Kidney tubule cell (primary cell): Measurements from ENCODE around the gene ZNF45.
A peak's percentile ranks its signal among the peaks of the same experiment; 100 is the strongest.
"Not testable (repeated sequence)": the region's sequence is repeated elsewhere in the genome, so short reads cannot be mapped to it uniquely, and the experiment has no call there.

Source experiments
- DNase-seq: peaks from one replicate; pipeline ENCODE4 v3.0.0-alpha.2; 2018; ENCODE audit warnings: low spot score

The ZNF45 gene

DNA sequence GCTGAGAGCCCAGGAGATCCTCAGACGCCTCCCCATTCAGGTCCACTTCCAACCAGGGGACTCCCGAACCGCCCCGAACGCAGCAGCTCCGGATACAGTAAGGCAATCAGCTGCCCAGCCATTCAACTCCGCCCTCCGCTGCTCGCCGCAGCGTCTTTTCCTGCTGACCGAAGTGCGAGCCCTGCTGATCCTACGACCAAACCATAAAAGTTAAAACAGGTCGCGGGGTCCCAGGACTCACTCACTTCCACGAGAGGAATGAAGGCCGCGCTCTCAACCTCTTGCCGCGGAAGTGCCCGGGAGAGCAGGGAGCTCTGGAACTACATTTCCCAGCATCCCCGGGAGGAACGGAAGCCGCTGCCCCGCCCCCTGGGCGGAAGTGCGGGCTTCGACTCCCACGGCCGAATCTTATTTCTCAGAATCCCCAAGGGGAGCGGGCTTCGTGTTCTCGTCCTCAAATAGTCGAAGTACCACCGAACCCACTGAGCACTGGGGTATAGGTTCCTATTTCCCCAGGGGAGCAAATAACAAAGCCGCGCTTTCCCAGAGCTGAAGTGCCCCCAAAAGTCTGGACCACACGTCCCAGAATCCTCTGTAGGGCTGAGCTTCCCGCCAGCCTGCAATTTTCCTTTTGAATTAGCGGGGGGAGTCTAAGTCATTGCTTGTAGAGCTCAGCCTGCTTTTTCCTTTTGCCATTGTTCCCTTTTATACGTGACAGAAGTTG, at the start of gene ZNF45:
Gene ZNF45, minus strand, starts transcription at position 298 of the 724 bp plus-strand sequence. CDS start 13,097 bp downstream, outside the sequence.
- peak; percentile 87 for DNase-seq

- no peak for DNase-seq
These were observed 49.6 kb upstream of the ZNF45 start for GRCh38 chr19:43984687-43985000.

DNA sequence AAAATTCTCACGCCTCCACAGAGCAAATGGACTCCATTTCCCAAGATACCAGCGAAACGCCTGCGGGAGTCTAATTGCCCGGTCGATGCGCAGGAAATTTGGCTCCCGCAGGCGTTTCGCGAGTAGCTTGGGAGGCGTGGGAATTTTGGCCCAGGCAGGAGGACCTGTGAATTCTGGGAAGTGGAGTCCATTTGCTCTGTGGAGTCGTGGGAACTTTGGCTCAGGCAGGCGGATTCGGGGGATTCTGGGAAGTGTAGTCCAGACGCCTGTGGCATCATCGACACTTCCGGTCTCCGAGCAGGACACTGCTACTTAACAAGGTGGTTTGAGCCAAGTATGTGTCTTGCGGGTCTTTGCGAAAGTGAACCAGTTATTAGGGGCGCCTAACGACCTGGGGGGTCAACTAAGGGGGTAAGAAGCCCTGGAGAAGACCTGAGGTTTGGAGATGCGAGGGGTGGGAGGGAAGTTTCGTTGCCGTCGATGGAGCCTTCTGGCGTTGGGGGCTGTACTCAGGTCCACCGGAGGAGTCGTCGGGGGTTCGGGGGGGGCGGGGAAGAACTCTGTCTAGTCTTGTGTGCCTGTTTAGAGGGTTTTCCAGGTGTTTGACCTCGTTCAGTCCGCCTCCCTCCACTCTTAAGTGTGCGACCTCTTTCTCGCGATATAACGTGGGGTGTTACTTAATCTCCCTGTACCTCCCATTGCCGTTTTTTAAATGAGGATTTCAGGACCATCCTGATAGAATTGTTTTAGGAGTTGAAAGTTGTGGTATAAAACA, 49.0 kb upstream of the ZNF45 start, which contains the start of gene ZNF155:
Gene ZNF155, plus strand, starts transcription at position 277 of the 775 bp plus-strand sequence. CDS start 4,356 bp downstream, outside the sequence.
- peak; percentile 96 for DNase-seq

GRCh38 chr19:43983544-43983911, 48.4 kb upstream of the ZNF45 start:
- DNase-seq = no peak

GRCh38 chr19:43976732-43977131, 41.6 kb upstream of the ZNF45 start:
- DNase-seq = no peak

- DNase-seq = no peak
These were observed 31.1 kb upstream of the ZNF45 start for GRCh38 chr19:43966079-43966694.

GRCh38 chr19:43960411-43960810, 25.3 kb upstream of the ZNF45 start:
- no peak for DNase-seq

DNA sequence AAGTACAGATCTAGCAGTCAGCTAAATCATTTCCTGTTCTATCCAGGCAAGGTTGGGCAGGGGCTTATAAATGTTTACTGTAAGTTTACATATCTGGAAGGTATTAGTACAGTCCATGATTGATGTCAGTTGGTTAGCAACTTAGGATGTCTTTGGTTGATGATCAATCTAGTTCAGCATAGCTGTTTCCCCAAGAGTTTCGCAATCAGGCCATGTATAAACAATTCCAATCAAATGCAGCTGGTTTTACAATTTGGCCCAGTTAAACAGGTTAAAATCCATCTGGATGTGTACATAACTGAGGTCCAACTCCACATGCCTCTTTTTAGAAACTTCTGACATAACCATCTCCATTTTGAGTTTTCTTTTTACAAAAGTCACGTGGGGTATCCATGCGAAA, 22.8 kb upstream of the ZNF45 start:
- DNase-seq = peak; percentile 3

- no peak for DNase-seq
These were observed 21.7 kb upstream of the ZNF45 start for GRCh38 chr19:43956827-43957226.

- peak; percentile 96 for DNase-seq
These were observed 16.0 kb upstream of the ZNF45 start, which contains the start of gene ZNF221 for GRCh38 chr19:43950834-43951645. Gene ZNF221, plus strand, starts transcription at chr19:43951228. Its CDS starts 11,499 bp downstream, at chr19:43962727.

DNA sequence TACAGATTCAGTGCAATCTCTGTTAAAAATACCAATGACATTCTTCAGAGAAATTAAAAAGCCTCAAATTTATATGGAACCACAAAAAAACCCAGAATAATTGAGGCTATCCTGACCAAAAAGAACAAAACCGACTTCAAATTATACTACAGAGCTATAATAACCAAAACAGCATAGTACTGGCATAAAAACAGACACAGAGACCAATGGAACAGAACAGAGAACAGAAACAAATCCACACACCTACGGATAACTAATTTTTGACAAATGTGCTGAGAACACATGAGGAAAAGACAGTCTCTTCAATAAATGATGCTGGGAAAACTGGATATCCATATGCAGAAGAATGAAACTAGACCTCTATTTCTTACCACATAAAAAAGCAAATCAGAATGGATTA, 14.7 kb upstream of the ZNF45 start:
- not testable (repeated sequence) for DNase-seq

- DNase-seq = not testable (repeated sequence)
These were observed 12.3 kb upstream of the ZNF45 start for GRCh38 chr19:43947412-43947811.

DNA sequence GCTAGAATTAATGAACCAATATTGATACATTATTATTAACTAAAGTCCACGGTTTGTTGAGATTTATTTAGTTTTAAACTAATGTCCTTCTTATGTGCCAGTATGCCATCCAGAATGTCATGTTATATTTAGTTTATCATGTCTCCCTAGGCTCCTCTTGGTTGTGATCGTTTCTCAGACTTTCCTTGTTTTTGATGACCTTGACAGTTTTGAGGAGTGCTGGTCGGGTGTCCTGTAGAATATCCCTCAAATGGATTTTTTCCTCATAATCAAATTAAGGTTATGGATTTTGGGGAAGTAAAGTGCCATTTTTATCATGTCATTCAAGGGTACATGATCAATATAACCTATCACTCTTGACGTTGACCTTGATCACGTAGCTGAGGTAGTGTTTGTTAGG, 6.1 kb upstream of the ZNF45 start:
- no peak for DNase-seq

DNA sequence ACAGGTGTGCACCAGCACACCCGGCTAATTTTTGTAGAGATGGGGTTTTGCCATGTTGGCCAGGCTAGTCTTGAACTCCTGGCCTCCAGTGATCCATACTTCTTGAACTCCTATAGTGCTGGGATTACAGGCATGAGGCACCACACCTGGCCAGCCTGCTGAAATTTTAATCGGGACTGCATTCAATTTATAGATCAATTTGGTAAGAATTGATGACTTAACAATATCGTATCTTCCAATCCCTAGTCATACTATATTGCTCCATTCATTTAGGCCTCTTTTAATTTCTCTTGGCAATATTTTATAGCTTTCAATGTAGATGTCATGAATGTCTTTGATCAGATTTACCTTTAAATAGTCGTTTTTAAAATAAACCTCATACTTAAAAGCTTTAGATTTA, 5.6 kb upstream of the ZNF45 start:
- DNase-seq = no peak

GRCh38 chr19:43939557-43940260, 4.6 kb upstream of the ZNF45 start:
- DNase-seq = no peak

- DNase-seq = no peak
These were observed 1.1 kb upstream of the ZNF45 start for GRCh38 chr19:43936188-43936587.

GRCh38 chr19:43934055-43934984, 762 bp downstream of the ZNF45 start:
- DNase-seq = peak; percentile 25

GRCh38 chr19:43928820-43929219, 6.3 kb downstream of the ZNF45 start:
- no peak for DNase-seq

DNA sequence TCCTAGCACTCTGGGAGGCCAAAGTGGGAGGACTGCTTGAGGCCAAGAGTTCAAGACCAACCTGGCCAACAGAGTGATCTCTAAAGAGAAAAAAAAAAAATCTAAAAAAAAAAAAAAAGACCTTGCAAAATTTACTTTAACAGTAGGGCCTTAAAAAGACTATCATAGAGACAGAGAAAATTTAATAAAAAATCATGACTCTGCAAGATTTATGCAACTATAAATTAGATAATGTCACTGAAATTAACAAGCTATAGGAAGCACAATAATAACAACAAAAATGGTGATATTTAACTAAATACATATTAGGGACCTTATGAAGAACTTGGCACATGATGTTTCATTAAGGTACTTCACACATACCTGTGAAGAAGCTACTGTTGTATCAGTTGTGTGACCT, 11.2 kb downstream of the ZNF45 start:
- no peak for DNase-seq

GRCh38 chr19:43914051-43914450, 21.0 kb downstream of the ZNF45 start:
- no peak for DNase-seq
